Body of pancreas (tissue), 4 donors: ENCODE results near the gene OR3A2.

ENCODE experiments used
- CTCF ChIP-seq, 7 experiments: fragments of 450-650 bp in 4 of 7; fragments of 200-600 bp in 3 of 7; sonication (generic) in 3 of 7; IDR thresholded peaks; one replicate each; pipeline ENCODE4 v1.5.1; 2016 to 2019; ENCODE audit warnings: antibody characterized with exemption in 7 of 7
- POLR2A ChIP-seq, 3 donors: fragments of 450-650 bp; IDR thresholded peaks; one replicate each; pipeline ENCODE4 v1.6.1; 2016; ENCODE audit warnings: antibody characterized with exemption in 3 of 3, mild to moderate bottlenecking in 2 of 3

- TF ChIP-seq CTCF (IDR thresholded peaks at IDR 0.05) (no peak), POLR2A (IDR thresholded peaks at IDR 0.05) (no peak)
Observed at GRCh38 chr17:3400055-3400454, 13.9 kb upstream of the OR3A2 start.
